K562 (cell line): Measurements from ENCODE around the gene TSC22D1. TPM values are rescaled to one million over a fixed set of nuclear protein-coding genes. Genes with fewer than 3 reads are reported as not detected.

Source experiments
- ATF7 ChIP-seq: fragments of 450-650 bp; IDR thresholded peaks from 2 replicates; pipeline ENCODE4 v1.7.1; 2014; ENCODE audit warnings: mild to moderate bottlenecking, moderate library complexity
- CBFA2T3 ChIP-seq: fragments of 450-650 bp; IDR thresholded peaks from 2 replicates; pipeline ENCODE4 v1.6.1; 2017
- COPS2 ChIP-seq: fragments of 450-650 bp; conservative IDR thresholded peaks from 2 replicates; pipeline ENCODE4 v1.6.1; 2016; ENCODE audit warnings: mild to moderate bottlenecking, moderate library complexity
- CTBP1 ChIP-seq: fragments of 450-650 bp; IDR thresholded peaks from 2 replicates; pipeline ENCODE4 v1.6.1; 2016; ENCODE audit warnings: borderline replicate concordance
- CXXC5 ChIP-seq: fragments of 250-450 bp; sonication (Bioruptor Pico); IDR thresholded peaks from 2 replicates; pipeline ENCODE4 v1.8.0; 2022; ENCODE audit warnings: inconsistent platforms, mild to moderate bottlenecking, moderate library complexity
- HDAC1 ChIP-seq, 2 experiments: fragments of 450-650 bp; IDR thresholded peaks; 2 replicates each; pipeline ENCODE4 v1.6.1; 2016 to 2017; ENCODE audit warnings: inconsistent platforms in 1 of 2, mild to moderate bottlenecking in 1 of 2, moderate library complexity in 1 of 2
- JUNB ChIP-seq: fragments of 450-650 bp; formaldehyde crosslinking; conservative IDR thresholded peaks from 2 replicates; pipeline ENCODE4 v1.4.0; 2020; ENCODE audit warnings: mild to moderate bottlenecking
- KLF13 ChIP-seq: fragments of 450-650 bp; IDR thresholded peaks from 2 replicates; pipeline ENCODE4 v1.6.1; 2016; ENCODE audit warnings: missing genetic modification characterization, low read depth, mild to moderate bottlenecking, missing compliant biosample characterization, moderate library complexity, borderline replicate concordance
- MAFG ChIP-seq: fragments of 450-650 bp; conservative IDR thresholded peaks from 2 replicates; pipeline ENCODE4 v1.6.1; 2016; ENCODE audit warnings: missing genetic modification characterization, missing compliant biosample characterization
- MAZ ChIP-seq, 2 experiments: fragments of 450-650 bp in 1 of 2; sonication (generic) in 1 of 2; formaldehyde crosslinking; IDR thresholded peaks in 1 of 2; conservative IDR thresholded peaks in 1 of 2; 2 replicates each; pipeline versions ENCODE4 v1.4.0 to v1.5.0; 2020; ENCODE audit warnings: mild to moderate bottlenecking in 1 of 2, missing genetic modification reagents in 1 of 2
- NRF1 ChIP-seq, 2 experiments: fragments of 450-650 bp; IDR thresholded peaks in 1 of 2; conservative IDR thresholded peaks in 1 of 2; 2 replicates each; pipeline ENCODE4 v1.6.1; 2014; ENCODE audit warnings: mild to moderate bottlenecking in 2 of 2
- POLR2A ChIP-seq: fragments of 450-650 bp; conservative IDR thresholded peaks from 2 replicates; pipeline ENCODE4 v1.6.1; 2016
- RB1 ChIP-seq: fragments of 450-650 bp; IDR thresholded peaks from 2 replicates; pipeline ENCODE4 v1.6.1; 2017; ENCODE audit warnings: low read depth, mild to moderate bottlenecking
- RCOR1 ChIP-seq, 2 experiments: IDR thresholded peaks; 2 replicates each; pipeline ENCODE4 v1.6.1; 2012; ENCODE audit warnings: low read depth in 2 of 2, low read length in 2 of 2, borderline replicate concordance in 1 of 2, improper control_type of control experiment in 1 of 2
- SP2 ChIP-seq: IDR thresholded peaks from 2 replicates; pipeline ENCODE4 v1.6.1; 2011; ENCODE audit warnings: mild to moderate bottlenecking, low read depth, low read length, moderate library complexity; ENCODE audit not compliant: poor library complexity, severe bottlenecking; ENCODE audit errors: extremely low read depth
- SUPT5H ChIP-seq: fragments of 450-650 bp; IDR thresholded peaks from 2 replicates; pipeline ENCODE4 v1.6.1; 2016
- TBP ChIP-seq: optimal IDR thresholded peaks from 2 replicates; pipeline ENCODE3; 2011; ENCODE audit warnings: low read depth, low read length, improper control_type of control experiment
- TCF3 ChIP-seq: sonication (generic); formaldehyde crosslinking; IDR thresholded peaks from 2 replicates; pipeline ENCODE4 v1.4.0; 2020; ENCODE audit warnings: mild to moderate bottlenecking, missing genetic modification reagents
- TOE1 ChIP-seq, 2 experiments: fragments of 450-650 bp in 1 of 2; sonication (generic) in 1 of 2; formaldehyde crosslinking in 1 of 2; IDR thresholded peaks; 2 replicates each; pipeline versions ENCODE4 v1.7.1 to v1.8.0; 2016 to 2022; ENCODE audit warnings: borderline replicate concordance in 2 of 2, mild to moderate bottlenecking in 2 of 2, antibody characterized with exemption in 1 of 2, inconsistent platforms in 1 of 2, low read depth in 1 of 2, missing genetic modification reagents in 1 of 2, moderate library complexity in 1 of 2
- ZFX ChIP-seq: sonication (generic); formaldehyde crosslinking; IDR thresholded peaks from 2 replicates; pipeline ENCODE4 v1.8.0; 2022; ENCODE audit warnings: mild to moderate bottlenecking, missing genetic modification reagents, moderate library complexity
- ZNF589 ChIP-seq: fragments of 200-800 bp; sonication (Bioruptor generic); IDR thresholded peaks from 2 replicates; pipeline ENCODE4 v1.6.1; 2016; ENCODE audit warnings: low read depth, missing genetic modification characterization, missing compliant biosample characterization
- ZNF644 ChIP-seq: fragments of 200-800 bp; sonication (Bioruptor generic); IDR thresholded peaks from 2 replicates; pipeline ENCODE4 v1.6.1; 2016; ENCODE audit warnings: low read depth, missing genetic modification characterization, missing compliant biosample characterization
- polyA plus RNA-seq, 8 experiments: library from polyadenylated mRNA; depleted of rRNA in 4 of 8; stranded (reverse) in 5 of 8; unstranded in 3 of 8; fragments of >200 nt; fragmentation: Nextera tagmentation in 2 of 8; fragmentation: Illumina TruSeq in 1 of 8; extraction: Ambion mirVana in 2 of 8; extraction: Trizol in 1 of 8; gene quantifications; 2 replicates each; pipeline versions ENCODE4 v1.2.1 to v1.2.3, GENCODE V29; 2011 to 2014; ENCODE audit warnings: inconsistent platforms in 1 of 8, missing spikeins in 1 of 8
- total RNA-seq, 7 experiments: library from RNA; depleted of rRNA in 6 of 7; stranded (reverse); fragments of >200 nt in 6 of 7; fragmentation: Illumina TruSeq in 2 of 7; extraction: Trizol in 2 of 7; gene quantifications; 2 replicates each; pipeline versions ENCODE4 v1.2.1 to v1.2.3, GENCODE V29; 2011 to 2021; ENCODE audit warnings: low replicate concordance in 1 of 7
- TF ChIP-seq, protein P1 (sequence below): sonication (generic); formaldehyde crosslinking; IDR thresholded peaks from 2 replicates; pipeline ENCODE4 v1.9.0; 2022; ENCODE audit warnings: mild to moderate bottlenecking, missing genetic modification reagents
- TF ChIP-seq, protein P2 (sequence below): fragments of 450-650 bp; IDR thresholded peaks from 2 replicates; pipeline ENCODE4 v1.6.1; 2014; ENCODE audit warnings: low read depth, mild to moderate bottlenecking, moderate library complexity, borderline replicate concordance
- TF ChIP-seq, protein P3 (sequence below), 2 experiments: fragments of 450-650 bp in 1 of 2; sonication (generic) in 1 of 2; formaldehyde crosslinking in 1 of 2; IDR thresholded peaks in 1 of 2; conservative IDR thresholded peaks in 1 of 2; 2 replicates each; pipeline versions ENCODE4 v1.6.1 to v1.8.1; 2016 to 2023; ENCODE audit warnings: mild to moderate bottlenecking in 2 of 2, moderate library complexity in 2 of 2, inconsistent platforms in 1 of 2, missing genetic modification reagents in 1 of 2

TSC22D1 gene
- total and polyA plus RNA-seq, 9 of the 15 experiments (the other 6 are each of a cell fraction or from before 2014, with no cell fraction given) = 2.6 to 19.8 (median 8.4) TPM

DNA sequence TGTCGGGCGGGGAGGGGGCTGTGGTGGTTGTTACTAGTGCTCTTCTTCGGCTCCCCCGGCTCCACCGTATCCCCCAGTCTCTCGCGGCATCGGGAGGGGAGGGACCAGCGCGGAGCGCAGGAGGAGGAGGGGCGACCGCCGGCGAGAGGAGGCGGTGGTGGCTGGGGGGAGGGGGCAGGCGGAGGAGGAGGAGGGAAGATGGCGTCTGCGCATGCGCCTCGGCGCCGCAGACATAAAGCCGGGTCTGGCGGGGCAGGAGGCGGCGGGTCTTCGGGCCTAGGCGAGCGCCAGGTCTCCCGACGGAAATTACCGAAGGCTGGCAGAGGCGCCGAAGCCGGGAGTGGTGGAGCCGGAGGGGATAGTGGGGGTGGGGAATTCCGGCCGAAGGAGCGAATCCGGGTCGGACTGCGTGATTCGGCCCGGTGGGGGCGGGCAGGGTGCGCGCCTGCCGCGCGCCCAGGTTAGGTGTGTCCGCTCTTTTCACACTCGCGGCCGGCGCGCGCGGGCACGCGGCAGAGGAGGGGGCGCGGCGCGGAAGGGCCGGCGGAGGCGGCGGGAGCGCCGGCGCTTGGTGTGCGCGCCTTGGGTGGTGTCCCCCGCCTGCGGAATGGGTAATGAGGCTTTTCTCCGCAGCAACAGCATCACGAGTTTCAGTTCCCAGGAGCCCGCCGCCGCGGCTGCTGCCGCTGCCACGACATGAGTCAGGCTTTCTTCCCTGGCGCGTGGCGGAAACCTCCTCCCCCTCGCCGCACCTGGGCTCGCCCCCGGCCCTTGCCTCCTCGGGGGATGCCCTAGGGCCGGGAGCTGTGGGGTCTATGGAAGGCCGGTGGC is 1.3 kb upstream of the TSC22D1 start (continued):
- TF ChIP-seq, protein P1, sequence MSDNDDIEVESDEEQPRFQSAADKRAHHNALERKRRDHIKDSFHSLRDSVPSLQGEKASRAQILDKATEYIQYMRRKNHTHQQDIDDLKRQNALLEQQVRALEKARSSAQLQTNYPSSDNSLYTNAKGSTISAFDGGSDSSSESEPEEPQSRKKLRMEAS (CRISPR knock-in tag) = peak; percentile 70; the same call in 1 of the 2 replicates
- TF ChIP-seq POLR2A = peak; percentile 65
- peak; percentile 86 for TF ChIP-seq CXXC5
- TF ChIP-seq SUPT5H = peak; percentile 28
- TF ChIP-seq, protein P2, sequence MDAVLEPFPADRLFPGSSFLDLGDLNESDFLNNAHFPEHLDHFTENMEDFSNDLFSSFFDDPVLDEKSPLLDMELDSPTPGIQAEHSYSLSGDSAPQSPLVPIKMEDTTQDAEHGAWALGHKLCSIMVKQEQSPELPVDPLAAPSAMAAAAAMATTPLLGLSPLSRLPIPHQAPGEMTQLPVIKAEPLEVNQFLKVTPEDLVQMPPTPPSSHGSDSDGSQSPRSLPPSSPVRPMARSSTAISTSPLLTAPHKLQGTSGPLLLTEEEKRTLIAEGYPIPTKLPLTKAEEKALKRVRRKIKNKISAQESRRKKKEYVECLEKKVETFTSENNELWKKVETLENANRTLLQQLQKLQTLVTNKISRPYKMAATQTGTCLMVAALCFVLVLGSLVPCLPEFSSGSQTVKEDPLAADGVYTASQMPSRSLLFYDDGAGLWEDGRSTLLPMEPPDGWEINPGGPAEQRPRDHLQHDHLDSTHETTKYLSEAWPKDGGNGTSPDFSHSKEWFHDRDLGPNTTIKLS = peak; percentile 67
- TF ChIP-seq RCOR1 (IDR thresholded peaks at IDR 0.05; ENCODE audit: borderline replicate concordance in 1 of 2, low read depth in 2 of 2, low read length in 2 of 2) = peak in 1 of 2 experiments; percentile 10; a peak in 1 of 4 replicates
- TF ChIP-seq NRF1 (conservative IDR thresholded peaks at IDR 0.05 in 1 of 2, IDR thresholded peaks at IDR 0.05 in 1 of 2) = peak; percentile 92 to 93
- TF ChIP-seq MAFG = peak; percentile 28; the same call in 1 of the 2 replicates
- peak; percentile 67 for TF ChIP-seq ZFX (CRISPR knock-in tag)
- peak; percentile 58; the same call in 1 of the 2 replicates for TF ChIP-seq RB1
- peak; percentile 66 for TF ChIP-seq MAZ (CRISPR knock-in tag; conservative IDR thresholded peaks at IDR 0.05 in 1 of 2, IDR thresholded peaks at IDR 0.05 in 1 of 2)
- 0 out of 4 replicates have a peak, but pooled peaks of 1 of the 2 experiments have one; percentile 41 for TF ChIP-seq HDAC1 (IDR thresholded peaks at IDR 0.05)
- TF ChIP-seq ATF7 = peak; percentile 35; the same call in 1 of the 2 replicates
- TF ChIP-seq COPS2 = no peak
- TF ChIP-seq ZNF644 = peak; percentile 58; the same call in 1 of the 2 replicates
- no peak for TF ChIP-seq SP2
- peak; percentile 11; the same call in 1 of the 2 replicates for TF ChIP-seq TCF3 (CRISPR knock-in tag)
- 0 out of 2 replicates have a peak, but pooled peaks have one; percentile 15 for TF ChIP-seq CBFA2T3
- peak; percentile 94 for TF ChIP-seq CTBP1
- TF ChIP-seq, protein P3, sequence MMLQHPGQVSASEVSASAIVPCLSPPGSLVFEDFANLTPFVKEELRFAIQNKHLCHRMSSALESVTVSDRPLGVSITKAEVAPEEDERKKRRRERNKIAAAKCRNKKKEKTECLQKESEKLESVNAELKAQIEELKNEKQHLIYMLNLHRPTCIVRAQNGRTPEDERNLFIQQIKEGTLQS (IDR thresholded peaks at IDR 0.05) = peak; percentile 13; the same call in 1 of the 2 replicates
- TF ChIP-seq, protein P3 (CRISPR knock-in tag; conservative IDR thresholded peaks at IDR 0.05) = no peak
- peak; percentile 82 for TF ChIP-seq ZNF589
- peak; percentile 42; the same call in 1 of the 2 replicates for TF ChIP-seq TOE1 (IDR thresholded peaks at IDR 0.05; ENCODE audit: borderline replicate concordance)
- no peak for TF ChIP-seq TOE1 (CRISPR knock-in tag; IDR thresholded peaks at IDR 0.05; ENCODE audit: borderline replicate concordance, low read depth)
- TF ChIP-seq TBP = peak; percentile 42
- TF ChIP-seq KLF13 = peak; percentile 46; the same call in 1 of the 2 replicates
- TF ChIP-seq JUNB = no peak
